NCI-H146 treated with DMSO at 0.1 percent for 48 hours (cell line): Measurements from ENCODE around the gene SPATC1L.

Experiments
- DNase-seq: peaks from one replicate; lab custom pipeline; 2025; ENCODE audit not compliant: unreplicated experiment; lab: John Stamatoyannopoulos, UW

The SPATC1L gene

GRCh38 chr21:46122758-46123683 is 61.2 kb downstream of the SPATC1L start:
- DNase-seq = no peak

DNA sequence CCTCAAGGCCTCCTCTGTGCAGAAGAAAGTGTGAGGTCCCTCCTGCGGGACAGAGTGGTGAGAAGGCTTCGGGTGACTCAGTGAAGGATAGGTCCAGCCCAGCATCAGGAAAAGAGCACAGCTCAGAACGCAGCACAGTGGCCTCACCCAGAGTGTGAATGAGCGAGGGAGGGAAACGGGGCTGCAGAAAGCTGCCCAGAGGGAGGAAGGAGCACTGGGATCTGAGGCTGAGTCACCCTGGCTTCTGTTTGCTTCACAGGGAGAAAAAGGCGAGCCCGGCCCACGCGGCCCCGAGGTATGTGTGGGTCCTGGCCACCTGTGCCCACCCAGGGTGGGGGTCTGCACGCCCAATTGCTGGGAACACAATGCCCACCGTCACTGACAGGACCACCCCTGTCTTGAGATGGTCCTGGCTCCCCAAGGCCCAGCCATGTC is 62.0 kb downstream of the SPATC1L start:
- DNase-seq = no peak

DNA sequence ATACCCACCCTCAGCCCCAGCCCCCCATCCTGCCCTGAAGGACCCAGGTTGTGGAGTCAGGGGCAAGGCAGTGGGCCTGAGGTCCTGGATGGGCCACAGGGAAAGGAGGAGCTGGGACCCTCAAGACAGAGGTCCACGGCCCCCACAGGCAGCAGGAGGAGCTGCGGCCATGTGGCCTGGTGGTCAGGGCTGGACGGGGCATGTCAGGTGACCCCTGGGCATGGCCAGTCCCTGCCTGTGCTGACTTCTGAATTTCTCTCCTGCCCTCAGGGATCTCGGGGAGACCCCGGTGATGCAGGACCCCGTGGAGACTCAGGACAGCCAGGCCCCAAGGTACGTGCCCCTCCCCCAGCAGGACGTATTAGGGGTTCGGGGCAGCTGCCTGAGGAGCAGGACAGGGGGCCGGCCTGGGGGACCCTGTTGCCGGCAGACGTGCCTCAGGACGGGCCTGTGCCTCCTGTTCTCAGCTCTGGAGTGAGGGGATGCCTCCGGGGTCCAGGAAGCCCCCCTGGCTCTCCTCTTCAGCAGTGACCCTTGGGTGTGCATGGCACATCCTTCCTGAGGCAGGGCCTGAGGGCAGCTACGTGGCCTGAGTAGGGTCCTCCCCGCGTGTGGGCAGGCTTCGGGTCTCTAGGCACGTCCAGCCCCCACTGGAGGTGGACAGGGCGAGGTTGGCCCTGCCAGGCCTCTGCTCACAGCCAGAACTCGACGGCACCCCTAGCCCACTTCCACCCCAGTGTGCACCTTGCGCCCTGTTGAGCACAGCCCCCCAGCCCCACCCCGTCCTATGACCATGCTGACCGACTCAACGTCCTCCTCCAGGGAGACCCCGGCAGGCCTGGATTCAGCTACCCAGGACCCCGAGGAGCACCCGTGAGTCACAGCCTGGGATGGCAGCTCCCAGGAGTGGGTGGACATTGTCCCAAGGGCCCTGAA is 62.7 kb downstream of the SPATC1L start:
- no peak for DNase-seq

GRCh38 chr21:46120301-46121285 is 63.7 kb downstream of the SPATC1L start:
- DNase-seq = no peak

GRCh38 chr21:46119637-46120271 is 64.5 kb downstream of the SPATC1L start:
- no peak for DNase-seq

- no peak for DNase-seq
Measured at GRCh38 chr21:46119144-46119636, 65.1 kb downstream of the SPATC1L start.

DNA sequence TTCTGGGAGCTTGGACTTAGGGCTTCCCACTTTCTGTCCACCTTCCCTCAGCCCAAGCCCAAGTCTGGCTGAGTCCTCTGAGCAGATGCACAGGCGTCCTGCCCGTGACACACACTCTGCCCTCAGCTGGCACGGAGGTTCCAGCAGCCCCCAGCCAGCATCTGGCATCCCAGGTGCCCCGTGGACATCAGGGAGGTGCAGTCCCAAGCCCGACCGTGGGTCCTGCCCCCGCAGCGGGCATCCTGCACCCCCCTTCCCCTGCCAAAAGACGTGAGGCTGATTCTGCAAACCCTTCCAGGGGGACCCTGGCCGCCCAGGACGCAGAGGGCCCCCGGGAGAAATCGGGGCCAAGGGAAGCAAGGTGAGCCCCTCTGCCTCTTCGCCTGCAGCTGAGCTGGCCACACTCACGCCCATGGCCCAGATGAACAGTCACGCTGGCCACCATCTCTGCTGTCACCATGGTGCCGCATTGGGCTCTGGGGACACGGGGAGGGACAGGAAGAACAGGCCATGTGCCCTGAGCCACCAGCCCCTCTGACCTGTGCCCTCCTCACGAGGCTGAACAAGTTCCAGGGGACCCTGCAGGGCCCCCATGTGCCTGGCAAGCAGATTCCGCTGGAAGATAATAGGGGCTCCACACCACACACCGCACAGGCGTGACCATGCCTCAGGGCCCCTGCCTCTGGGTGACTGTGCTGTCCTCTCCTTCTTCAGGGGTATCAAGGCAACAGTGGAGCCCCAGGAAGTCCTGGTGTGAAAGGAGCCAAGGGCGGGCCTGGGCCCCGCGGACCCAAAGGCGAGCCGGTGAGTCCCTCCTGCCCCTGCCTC is 65.7 kb downstream of the SPATC1L start:
- no peak for DNase-seq

DNA sequence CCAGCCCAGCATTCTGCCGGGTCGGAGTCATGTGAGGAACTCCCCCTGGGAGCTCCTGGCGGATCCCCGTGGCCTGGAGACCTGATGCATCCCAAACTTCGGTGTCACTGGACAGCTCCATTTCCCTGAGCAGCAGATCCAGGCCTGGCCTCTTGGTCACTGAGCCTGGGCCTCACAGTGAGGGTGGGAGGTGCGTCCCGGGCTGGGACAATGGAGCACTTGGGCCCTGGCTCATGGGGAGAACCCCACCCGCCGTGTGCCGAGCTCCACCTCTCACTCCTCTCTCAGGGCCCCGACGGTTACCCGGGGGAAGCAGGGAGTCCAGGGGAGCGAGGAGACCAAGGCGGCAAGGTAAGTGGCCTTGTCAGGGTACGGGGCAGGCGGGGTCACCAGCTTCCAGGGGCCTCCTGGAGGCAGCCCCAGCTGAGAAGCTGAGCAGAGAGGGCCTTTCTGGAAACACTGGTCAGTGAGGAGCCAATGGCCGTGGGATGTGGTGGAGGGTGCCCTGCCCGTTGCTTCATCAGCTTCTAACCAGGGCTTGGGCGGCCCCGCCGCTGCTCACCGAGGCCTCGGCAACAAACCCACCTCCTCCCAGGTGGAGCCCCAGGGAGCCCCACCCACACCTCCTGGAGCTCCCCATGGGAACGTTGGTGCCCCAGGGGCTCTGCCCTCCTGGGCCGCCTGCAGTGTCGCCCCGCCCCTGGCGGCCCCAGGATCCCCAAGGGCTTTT is 66.5 kb downstream of the SPATC1L start:
- DNase-seq = no peak

DNA sequence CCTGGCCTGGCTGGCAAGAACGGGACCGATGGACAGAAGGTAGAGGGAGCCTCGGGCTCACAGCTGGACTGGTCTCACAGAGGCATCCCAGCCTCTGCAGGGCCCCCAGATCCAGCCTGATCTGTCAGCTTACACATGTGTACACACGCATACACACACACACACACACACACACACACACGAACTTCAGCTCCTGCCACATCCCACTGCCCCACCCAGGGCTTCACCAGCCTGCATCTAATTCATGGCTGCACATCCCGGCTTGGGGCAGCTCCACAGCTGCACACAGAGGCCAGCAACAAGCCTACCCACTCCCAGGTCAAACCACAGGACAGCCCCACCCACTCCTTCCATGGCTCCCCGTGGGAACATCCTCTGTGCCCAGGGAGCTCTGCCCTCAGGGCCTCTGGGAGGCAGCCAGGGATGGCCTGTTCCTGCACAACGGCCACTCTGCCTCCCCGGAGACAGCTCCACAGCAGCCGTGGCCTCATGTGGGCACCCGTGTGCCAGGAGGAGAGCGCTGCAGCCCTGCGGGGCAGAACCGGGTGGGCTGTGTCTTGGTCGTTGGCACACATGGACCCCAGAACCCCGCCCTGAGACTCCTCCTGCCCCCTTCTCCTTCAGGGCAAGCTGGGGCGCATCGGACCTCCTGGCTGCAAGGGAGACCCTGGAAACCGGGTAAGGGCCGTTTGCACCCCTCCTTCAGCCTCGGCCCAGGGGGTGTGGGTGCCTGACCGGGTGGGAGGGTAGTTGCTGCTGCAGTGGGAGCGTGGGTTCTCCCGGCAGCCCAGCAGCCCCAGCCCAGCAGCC is 67.3 kb downstream of the SPATC1L start:
- no peak for DNase-seq

- DNase-seq = no peak
Measured at GRCh38 chr21:46116189-46116775, 68.0 kb downstream of the SPATC1L start.

DNA sequence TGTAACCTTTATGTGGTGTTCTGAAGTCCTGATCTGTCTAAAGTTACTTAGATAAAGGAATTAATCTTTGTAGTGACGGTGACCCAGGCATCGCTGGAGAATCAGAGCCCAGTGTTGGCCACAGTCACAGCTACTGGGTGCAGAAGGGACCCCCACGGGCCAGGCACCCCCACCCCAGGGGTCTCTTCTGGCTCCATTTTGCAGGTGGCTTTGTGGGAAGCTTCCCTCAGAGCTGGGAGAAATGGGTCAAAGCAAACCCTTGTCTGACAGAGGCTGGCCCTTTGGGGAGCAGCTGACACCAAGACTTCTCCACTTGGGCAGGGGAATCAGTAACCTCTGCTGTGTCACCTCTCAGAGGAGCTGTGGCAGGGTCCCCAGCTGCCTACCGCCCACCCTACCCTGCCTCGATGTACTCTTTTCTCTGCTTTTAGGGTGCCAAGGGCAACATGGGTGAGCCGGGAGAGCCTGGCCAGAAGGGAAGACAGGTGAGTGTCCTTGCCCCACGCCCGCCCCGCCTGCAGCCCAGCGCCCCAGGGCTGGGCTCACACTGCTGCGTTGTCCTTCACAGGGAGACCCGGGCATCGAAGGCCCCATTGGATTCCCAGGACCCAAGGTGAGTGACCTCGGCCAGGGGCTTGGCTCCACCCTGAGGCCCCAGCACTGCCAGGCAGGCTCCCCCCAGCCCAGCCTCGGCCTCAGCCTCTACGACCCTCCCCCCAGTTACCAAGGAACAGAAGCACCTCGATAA is 68.6 kb downstream of the SPATC1L start:
- DNase-seq = no peak

DNA sequence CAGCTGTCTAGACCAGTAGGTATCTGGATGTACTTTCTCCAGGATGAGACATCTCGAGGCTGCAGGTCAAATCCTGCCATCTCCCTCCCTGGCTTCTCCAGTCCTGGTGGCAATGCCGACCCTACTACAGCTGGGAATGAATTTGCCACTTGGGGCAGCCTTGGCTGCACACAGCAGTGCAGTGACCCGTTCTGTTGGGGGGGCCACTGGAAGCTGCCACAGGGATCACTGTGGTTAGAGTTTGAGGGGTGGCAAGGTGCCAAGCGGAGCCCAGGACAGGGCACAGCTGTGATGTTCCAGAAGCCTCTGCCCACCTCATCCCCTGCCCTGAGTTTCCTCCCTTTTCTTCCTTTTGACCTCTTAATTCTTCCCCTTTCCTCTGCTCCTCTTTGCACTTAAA is 69.3 kb downstream of the SPATC1L start:
- DNase-seq = no peak

- DNase-seq = no peak
Measured at GRCh38 chr21:46113497-46114176, 70.6 kb downstream of the SPATC1L start.

- DNase-seq = no peak
Measured at GRCh38 chr21:46112725-46113215, 71.5 kb downstream of the SPATC1L start.

DNA sequence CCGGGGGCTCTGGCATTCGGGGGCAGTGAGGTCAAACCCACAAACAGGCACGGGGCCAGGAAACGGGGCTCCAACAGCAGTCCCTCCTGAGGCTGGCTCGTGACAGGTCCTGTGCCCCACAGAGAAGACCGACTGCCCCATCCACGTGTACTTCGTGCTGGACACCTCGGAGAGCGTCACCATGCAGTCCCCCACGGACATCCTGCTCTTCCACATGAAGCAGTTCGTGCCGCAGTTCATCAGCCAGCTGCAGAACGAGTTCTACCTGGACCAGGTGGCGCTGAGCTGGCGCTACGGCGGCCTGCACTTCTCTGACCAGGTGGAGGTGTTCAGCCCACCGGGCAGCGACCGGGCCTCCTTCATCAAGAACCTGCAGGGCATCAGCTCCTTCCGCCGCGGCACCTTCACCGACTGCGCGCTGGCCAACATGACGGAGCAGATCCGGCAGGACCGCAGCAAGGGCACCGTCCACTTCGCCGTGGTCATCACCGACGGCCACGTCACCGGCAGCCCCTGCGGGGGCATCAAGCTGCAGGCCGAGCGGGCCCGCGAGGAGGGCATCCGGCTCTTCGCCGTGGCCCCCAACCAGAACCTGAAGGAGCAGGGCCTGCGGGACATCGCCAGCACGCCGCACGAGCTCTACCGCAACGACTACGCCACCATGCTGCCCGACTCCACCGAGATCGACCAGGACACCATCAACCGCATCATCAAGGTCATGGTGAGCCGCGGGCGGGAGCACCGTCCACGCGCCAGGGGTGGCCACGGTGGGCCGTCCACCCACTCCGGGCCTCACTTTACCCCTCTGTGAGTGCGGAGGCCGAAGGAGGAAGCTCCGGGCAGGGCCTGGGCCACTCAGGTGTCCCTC is 72.2 kb downstream of the SPATC1L start:
- no peak for DNase-seq
